ENCODE results near the gene KPNA2. TPM values are rescaled to one million over a fixed set of nuclear protein-coding genes. Genes with fewer than 3 reads are reported as not detected.

KPNA2 gene
- total and polyA plus RNA-seq, 2 of the 8 experiments (the other 6 are each of a cell fraction or from before 2014, with no cell fraction given), result 413 to 612 TPM

- Histone ChIP-seq H3K27ac (ENCODE audit: low read depth, low read length) (no peak overlapping the region), H3K4me2 (ENCODE audit: insufficient read depth in 1 of 2, low read depth in 2 of 2, low read length in 2 of 2) (no peak overlapping the region), H3K9ac (replicated peaks in 1 of 4; ENCODE audit: extremely low read depth in 1 of 4, low read depth in 3 of 4, low read length in 3 of 4) (no peak overlapping the region), H2AK5ac (ENCODE audit: low read depth, low read length) (no peak overlapping the region), H3K14ac (ENCODE audit: insufficient read length) (no peak overlapping the region), H3K4me3 (ENCODE audit: extremely low read depth in 1 of 4, insufficient read depth in 2 of 4, low read depth in 3 of 4, low read length in 4 of 4) (no peak overlapping the region), H4K20me1 (replicated peaks in 1 of 2; ENCODE audit: control insufficient read depth in 1 of 2, insufficient read depth in 2 of 2, low read length in 2 of 2) (no peaks in the 10 kb centered on the region), H2AFZ (ENCODE audit: low read length) (no peak overlapping the region), H3K9me3 (ENCODE audit: insufficient read depth in 2 of 2, low read depth in 1 of 2, low read length in 1 of 2) (no peaks in the 10 kb centered on the region), H3K23me2 (ENCODE audit: low read depth, low read length) (no peaks in the 10 kb centered on the region), H3K18ac (ENCODE audit: extremely low read depth, low read length) (no peak overlapping the region), H4K8ac (ENCODE audit: extremely low read depth, insufficient read depth, low read length) (no peak overlapping the region), H3K4me1 (replicated peaks in 1 of 4; ENCODE audit: control insufficient read depth in 3 of 4, insufficient read depth in 4 of 4, low read length in 3 of 4) (no peaks in the 10 kb centered on the region), H2BK20ac (ENCODE audit: low read length) (no peak overlapping the region), H2BK15ac (ENCODE audit: low read length) (no peak overlapping the region), H3K36me3 (ENCODE audit: control insufficient read depth in 2 of 4, insufficient read depth in 4 of 4, low read length in 3 of 4) (no peaks in the 10 kb centered on the region), H3K27me3 (replicated peaks in 1 of 4; ENCODE audit: control insufficient read depth in 3 of 4, extremely low read depth in 1 of 4, insufficient read depth in 3 of 4, low read length in 3 of 4) (no peaks in the 10 kb centered on the region), H3K79me2 (ENCODE audit: control insufficient read depth in 1 of 2, insufficient read depth in 2 of 2, low read length in 2 of 2) (no peaks in the 10 kb centered on the region), H3K56ac (replicated peaks; ENCODE audit: insufficient read length, low read depth, low read length) (no peak overlapping the region), H3K4ac (replicated peaks; ENCODE audit: insufficient read length, low read depth, low read length) (no peak overlapping the region), H3K79me1 (ENCODE audit: low read depth, low read length) (no peaks in the 10 kb centered on the region), H2BK12ac (ENCODE audit: low read depth, low read length) (no peak overlapping the region), H2BK5ac (ENCODE audit: low read depth, low read length) (no peak overlapping the region), H2BK120ac (replicated peaks; ENCODE audit: low read depth, low read length) (no peak overlapping the region), H4K5ac (ENCODE audit: insufficient read length, low read depth, low read length) (no peak overlapping the region), H3K23ac (ENCODE audit: insufficient read length) (no peak overlapping the region), H4K91ac (replicated peaks; ENCODE audit: insufficient read length, low read length) (no peak overlapping the region)
- no peak for FAIRE-seq
- POLR2A ChIA-PET (ENCODE audit: partially characterized antibody), result interaction anchor here (0.9 to 1.1 kb wide), 3 partner anchors 14 to 25 kb away, joined by 3 to 4 read pairs (median 3); no protein-coding TSS in a partner anchor
- CTCF ChIA-PET (ENCODE audit: partially characterized antibody), result interaction anchor here (0.6 to 1.1 kb wide), 4 partner anchors 97 to 376 kb away, joined by 3 read pairs; no protein-coding TSS in a partner anchor
- TF ChIP-seq SUZ12 (IDR thresholded peaks at IDR 0.05; ENCODE audit: low read length) (no peak), RBBP5 (IDR thresholded peaks at IDR 0.05; ENCODE audit: borderline replicate concordance, low read depth, low read length) (no peak)
- DNase-seq (ENCODE audit: low read depth in 1 of 2, low spot score in 2 of 2), result no peak
- 83% methylated on average over 11 of the region's 11 CpGs; no CpG with 5 or more reads in 1 of the 2 experiments for WGBS, 2 experiments (ENCODE audit: extremely low coverage in 1 of 2, insufficient coverage in 1 of 2, insufficient read length in 1 of 2, insufficient replicate concordance in 2 of 2, low coverage in 1 of 2, low lambda C conversion rate in 2 of 2, missing lambda C conversion rate in 1 of 2)
These were observed 26.2 kb downstream of the KPNA2 start for GRCh38 chr17:68061512-68062313.

Measured in H1 (cell line).